ENCODE results near the gene RASSF1. TPM values are rescaled to one million over a fixed set of nuclear protein-coding genes. Genes with fewer than 3 reads are reported as not detected.
A peak's percentile ranks its signal among the peaks of the same experiment; 100 is the strongest.

RASSF1 gene
- total and polyA plus RNA-seq, 2 of the 13 experiments (the other 11 are each of a cell fraction or from before 2014, with no cell fraction given): 10.2 to 27.5 TPM

- TF ChIP-seq, protein P1, sequence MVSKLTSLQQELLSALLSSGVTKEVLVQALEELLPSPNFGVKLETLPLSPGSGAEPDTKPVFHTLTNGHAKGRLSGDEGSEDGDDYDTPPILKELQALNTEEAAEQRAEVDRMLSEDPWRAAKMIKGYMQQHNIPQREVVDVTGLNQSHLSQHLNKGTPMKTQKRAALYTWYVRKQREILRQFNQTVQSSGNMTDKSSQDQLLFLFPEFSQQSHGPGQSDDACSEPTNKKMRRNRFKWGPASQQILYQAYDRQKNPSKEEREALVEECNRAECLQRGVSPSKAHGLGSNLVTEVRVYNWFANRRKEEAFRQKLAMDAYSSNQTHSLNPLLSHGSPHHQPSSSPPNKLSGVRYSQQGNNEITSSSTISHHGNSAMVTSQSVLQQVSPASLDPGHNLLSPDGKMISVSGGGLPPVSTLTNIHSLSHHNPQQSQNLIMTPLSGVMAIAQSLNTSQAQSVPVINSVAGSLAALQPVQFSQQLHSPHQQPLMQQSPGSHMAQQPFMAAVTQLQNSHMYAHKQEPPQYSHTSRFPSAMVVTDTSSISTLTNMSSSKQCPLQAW (CRISPR knock-in tag; IDR thresholded peaks at IDR 0.05): 0 out of 2 replicates have a peak, but pooled peaks have one; percentile 1
- TF ChIP-seq ZNF878 (CRISPR knock-in tag; IDR thresholded peaks at IDR 0.05): peak; percentile 87; the same call in 1 of the 2 replicates
- TF ChIP-seq CHCHD3 (CRISPR knock-in tag; IDR thresholded peaks at IDR 0.05): 0 out of 2 replicates have a peak, but pooled peaks have one; percentile 33
These were observed 4.0 kb downstream of the RASSF1 start (continued) for GRCh38 chr3:50336452-50337174.

GRCh38 chr3:50334339-50335075, 6.1 kb downstream of the RASSF1 start:
- in situ Hi-C loops (cut with HindIII; ENCODE audit: extremely low pct_ligation_motif_present, low pct_unique_long_range_greater_than_20kb): no loop called here
- DNase-seq (ENCODE audit: low spot score) (no peak), FAIRE-seq (no peak), ATAC-seq (no peak)
- peaks cover 22 to 39% of the 10 kb centered on the region in 2 experiments for H3K36me3 ChIP-seq (replicated peaks in 1 of 2; ENCODE audit: control insufficient read depth in 1 of 2, insufficient read depth in 2 of 2, low read length in 2 of 2)
- peaks cover 53% of the 10 kb centered on the region for H3K4me1 ChIP-seq (ENCODE audit: insufficient read depth, low read length)
- WGBS (ENCODE audit: low lambda C conversion rate): 82% methylated on average over 5 of the region's 5 CpGs
- peaks cover 12% of the 10 kb centered on the region for H4K20me1 ChIP-seq (ENCODE audit: insufficient read depth, low read length)
- 0 out of 2 replicates have a peak, but pooled peaks have one; percentile 9 for TF ChIP-seq RBFOX2 (IDR thresholded peaks at IDR 0.05; ENCODE audit: low read depth, low read length)
- peak; percentile 31; the same call in 1 of the 2 replicates for TF ChIP-seq POLR2G (IDR thresholded peaks at IDR 0.05; ENCODE audit: low read depth, low read length)
- TF ChIP-seq ATF7-NPFF (CRISPR knock-in tag; IDR thresholded peaks at IDR 0.05; ENCODE audit: low read depth): no peak
- POLR2A ChIA-PET: interaction anchor here (4.7 kb wide), 1 partner anchor 11 kb away, joined by 58 read pairs; the partner anchor contains the start of gene HYAL2
- no peaks in the 10 kb centered on the region for H3K9me3 ChIP-seq (ENCODE audit: low read length)
- H3K27me3 ChIP-seq (ENCODE audit: control insufficient read depth in 1 of 2, insufficient read depth in 2 of 2, low read length in 2 of 2): peaks cover 0 to 2% of the 10 kb centered on the region in 2 experiments; a peak in 1 of 5 replicates
- no TSS peak for BruUV-seq (replicated peaks)
- peaks cover 46% of the 10 kb centered on the region for H3K79me2 ChIP-seq (ENCODE audit: insufficient read depth, low read length)
- peak overlapping the region; percentile 15; the same call in 1 of the 2 replicates for H3K9ac ChIP-seq (ENCODE audit: insufficient read depth, low read depth, low read length)
- H2AFZ ChIP-seq (ENCODE audit: low read length): no peak overlapping the region
- H3K4me2 ChIP-seq (ENCODE audit: low read depth, low read length): peak overlapping the region; percentile 97
- intact Hi-C loops (cut with micrococcal nuclease; ENCODE audit: unreplicated experiment): no loop called here
- no peak overlapping the region for H3K4me3 ChIP-seq (replicated peaks in 1 of 3; ENCODE audit: insufficient read depth in 1 of 3, low read depth in 2 of 3, low read length in 3 of 3)
- CTCF ChIA-PET (ENCODE audit: low intra/inter-chr PET ratio, low total read pairs): no interaction called here
- H3K27ac ChIP-seq (ENCODE audit: extremely low read length, insufficient read depth, low read length): no peak overlapping the region
